ENCODE results near the gene KLHL13. TPM values are rescaled to one million over a fixed set of nuclear protein-coding genes. Genes with fewer than 3 reads are reported as not detected.

KLHL13 gene, protein sequence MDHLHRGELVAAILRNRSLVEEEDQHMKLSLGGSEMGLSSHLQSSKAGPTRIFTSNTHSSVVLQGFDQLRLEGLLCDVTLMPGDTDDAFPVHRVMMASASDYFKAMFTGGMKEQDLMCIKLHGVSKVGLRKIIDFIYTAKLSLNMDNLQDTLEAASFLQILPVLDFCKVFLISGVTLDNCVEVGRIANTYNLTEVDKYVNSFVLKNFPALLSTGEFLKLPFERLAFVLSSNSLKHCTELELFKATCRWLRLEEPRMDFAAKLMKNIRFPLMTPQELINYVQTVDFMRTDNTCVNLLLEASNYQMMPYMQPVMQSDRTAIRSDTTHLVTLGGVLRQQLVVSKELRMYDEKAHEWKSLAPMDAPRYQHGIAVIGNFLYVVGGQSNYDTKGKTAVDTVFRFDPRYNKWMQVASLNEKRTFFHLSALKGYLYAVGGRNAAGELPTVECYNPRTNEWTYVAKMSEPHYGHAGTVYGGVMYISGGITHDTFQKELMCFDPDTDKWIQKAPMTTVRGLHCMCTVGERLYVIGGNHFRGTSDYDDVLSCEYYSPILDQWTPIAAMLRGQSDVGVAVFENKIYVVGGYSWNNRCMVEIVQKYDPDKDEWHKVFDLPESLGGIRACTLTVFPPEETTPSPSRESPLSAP
- total RNA-seq = 41.7 and 68.8 TPM in 2 replicates

DNA sequence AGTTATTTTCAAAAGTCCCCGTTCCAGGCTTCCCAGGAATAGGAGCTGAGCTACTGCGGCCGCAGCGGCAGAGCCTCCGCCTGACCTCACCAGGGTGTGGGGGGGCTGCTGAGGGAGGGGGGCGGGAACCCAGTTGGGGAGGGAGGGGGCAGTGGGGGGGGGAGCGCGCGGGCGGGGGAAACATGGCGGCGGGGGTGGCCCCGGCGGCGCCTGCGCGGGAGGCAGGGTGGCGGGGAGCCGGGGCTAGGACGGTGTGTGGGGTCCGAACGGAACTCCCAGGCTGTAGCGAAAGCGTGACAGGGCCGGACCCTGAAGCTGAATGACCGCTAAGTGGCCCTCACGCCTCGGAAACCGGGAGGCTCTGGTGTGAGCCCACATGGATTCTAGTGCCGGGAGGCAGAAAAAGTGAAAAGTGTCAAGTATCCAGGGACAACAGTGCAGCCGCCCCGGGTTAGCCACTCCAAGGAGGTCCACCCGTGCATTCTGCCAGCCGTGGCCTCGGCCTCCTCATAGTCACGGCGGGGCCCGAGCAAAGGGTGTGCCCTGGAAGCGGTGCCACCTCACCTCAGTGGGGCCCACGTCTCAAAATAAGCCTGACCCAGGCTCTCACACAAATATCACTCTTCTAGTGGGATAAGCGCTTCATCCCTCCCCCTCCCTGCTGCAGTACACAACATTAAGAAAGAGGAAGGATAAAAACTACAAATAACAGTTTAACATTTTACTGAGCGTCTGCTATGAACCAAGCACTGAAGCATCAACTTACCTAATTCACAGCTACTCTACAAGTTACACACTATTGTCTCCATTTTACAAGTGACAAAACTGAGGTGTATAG is at the start of gene KLHL13:
TSS of gene KLHL13 (minus strand) at position 98 of the 838 bp plus-strand sequence. CDS start 88,337 bp downstream, outside the sequence.
- TF ChIP-seq, protein P1, sequence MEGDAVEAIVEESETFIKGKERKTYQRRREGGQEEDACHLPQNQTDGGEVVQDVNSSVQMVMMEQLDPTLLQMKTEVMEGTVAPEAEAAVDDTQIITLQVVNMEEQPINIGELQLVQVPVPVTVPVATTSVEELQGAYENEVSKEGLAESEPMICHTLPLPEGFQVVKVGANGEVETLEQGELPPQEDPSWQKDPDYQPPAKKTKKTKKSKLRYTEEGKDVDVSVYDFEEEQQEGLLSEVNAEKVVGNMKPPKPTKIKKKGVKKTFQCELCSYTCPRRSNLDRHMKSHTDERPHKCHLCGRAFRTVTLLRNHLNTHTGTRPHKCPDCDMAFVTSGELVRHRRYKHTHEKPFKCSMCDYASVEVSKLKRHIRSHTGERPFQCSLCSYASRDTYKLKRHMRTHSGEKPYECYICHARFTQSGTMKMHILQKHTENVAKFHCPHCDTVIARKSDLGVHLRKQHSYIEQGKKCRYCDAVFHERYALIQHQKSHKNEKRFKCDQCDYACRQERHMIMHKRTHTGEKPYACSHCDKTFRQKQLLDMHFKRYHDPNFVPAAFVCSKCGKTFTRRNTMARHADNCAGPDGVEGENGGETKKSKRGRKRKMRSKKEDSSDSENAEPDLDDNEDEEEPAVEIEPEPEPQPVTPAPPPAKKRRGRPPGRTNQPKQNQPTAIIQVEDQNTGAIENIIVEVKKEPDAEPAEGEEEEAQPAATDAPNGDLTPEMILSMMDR (conservative IDR thresholded peaks at IDR 0.05; ENCODE audit: low read depth, low read length) = no peak
- peak within 1 kb of the TSS; percentile 75 for H3K4me3 ChIP-seq (ENCODE audit: low read depth, low read length)
- no peak for DNase-seq (ENCODE audit: low read depth)

DNA sequence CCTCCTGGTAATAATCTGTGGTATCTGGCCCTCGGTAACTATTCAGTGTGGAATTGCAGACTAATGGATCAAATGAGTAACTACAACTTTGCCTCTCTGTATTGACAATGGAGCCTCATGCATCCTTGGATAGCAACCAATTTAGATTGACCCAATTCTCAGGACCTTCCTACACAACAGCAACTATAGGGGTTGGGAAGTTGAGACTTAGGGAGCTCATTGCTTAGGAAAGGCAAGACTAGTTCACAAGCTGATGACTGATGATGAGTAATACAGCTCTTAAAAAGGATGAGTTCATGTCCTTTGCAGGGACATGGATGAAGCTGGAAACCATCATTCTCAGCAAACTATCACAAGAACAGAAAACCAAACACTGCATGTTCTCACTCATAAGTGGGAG is 47.5 kb upstream of the KLHL13 start:
- DNase-seq (ENCODE audit: low read depth) = no peak
- TF ChIP-seq, protein P1 (conservative IDR thresholded peaks at IDR 0.05; ENCODE audit: low read depth, low read length) = no peak

DNA sequence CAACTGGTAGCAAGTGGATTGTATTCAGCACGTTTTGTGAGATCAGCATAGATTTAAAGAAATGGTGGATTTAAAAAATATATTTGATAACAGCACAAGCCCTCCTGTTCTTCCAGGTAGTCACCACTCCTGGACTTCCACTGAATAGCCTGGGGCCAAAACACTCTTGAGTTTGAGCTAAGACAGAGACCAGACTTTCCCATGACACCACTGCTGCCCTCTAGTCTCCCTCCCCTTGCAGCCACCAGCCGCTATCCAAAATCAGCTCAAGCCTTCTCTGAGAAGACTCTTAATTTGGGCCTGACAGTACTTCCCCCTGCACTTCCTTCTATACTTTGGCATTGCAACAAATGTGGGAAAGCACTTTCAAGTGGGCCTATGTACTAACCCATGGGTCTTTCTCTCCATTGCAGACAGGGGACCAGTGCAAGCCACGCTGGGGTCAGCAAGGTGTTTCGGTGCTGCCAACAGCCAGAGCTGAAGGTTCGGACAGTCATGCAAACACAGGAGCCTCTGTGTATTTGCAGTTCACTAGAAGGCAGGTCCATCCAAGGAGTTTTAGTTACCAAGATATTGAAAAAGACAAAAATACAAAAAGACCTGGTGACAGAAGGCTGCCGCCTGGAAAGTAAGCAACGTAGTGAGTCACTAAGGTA is 40.5 kb upstream of the KLHL13 start:
- no peak for DNase-seq (ENCODE audit: low read depth)
- no peak overlapping the region for H3K4me3 ChIP-seq (ENCODE audit: low read depth, low read length)
- TF ChIP-seq, protein P1 (conservative IDR thresholded peaks at IDR 0.05; ENCODE audit: low read depth, low read length) = no peak

More for the DNA sequence above, 47.5 kb upstream of the KLHL13 start:
- H3K4me3 ChIP-seq (ENCODE audit: low read depth, low read length) = no peak overlapping the region

DNA sequence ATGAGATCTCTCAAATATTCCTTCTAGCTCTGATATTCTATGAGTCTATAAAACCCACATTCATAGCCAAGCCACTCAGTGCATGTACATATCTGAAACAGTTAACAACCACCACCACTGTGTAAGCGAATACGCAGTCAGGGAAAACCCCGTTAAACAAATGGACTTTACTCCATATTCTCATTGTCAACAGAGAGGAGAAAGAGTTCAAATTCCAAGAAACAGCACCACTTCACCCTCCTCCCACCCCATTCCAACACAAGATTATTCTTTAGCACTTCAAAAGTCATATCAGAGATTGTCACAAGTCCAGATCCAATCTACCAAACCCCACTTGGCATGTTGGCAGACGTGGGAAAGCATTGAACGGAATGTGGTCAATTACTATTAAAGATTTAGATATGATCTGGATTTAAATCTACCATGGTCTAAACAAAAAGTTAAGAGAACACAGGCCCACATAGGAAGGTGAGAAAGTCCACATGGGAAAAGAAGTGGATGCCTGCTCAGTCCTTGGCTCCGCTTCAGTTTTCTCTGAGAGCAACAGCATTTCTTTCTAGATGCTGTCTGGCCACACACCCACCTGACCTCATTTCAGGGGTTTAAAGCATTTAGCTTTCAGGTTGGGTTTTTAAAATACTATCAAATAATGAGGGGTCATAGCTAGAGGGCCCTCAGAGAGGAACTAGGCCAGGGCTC is 39.8 kb upstream of the KLHL13 start:
- H3K4me3 ChIP-seq (ENCODE audit: low read depth, low read length) = no peak overlapping the region
- no peak for DNase-seq (ENCODE audit: low read depth)
- TF ChIP-seq, protein P1 (conservative IDR thresholded peaks at IDR 0.05; ENCODE audit: low read depth, low read length) = no peak

DNA sequence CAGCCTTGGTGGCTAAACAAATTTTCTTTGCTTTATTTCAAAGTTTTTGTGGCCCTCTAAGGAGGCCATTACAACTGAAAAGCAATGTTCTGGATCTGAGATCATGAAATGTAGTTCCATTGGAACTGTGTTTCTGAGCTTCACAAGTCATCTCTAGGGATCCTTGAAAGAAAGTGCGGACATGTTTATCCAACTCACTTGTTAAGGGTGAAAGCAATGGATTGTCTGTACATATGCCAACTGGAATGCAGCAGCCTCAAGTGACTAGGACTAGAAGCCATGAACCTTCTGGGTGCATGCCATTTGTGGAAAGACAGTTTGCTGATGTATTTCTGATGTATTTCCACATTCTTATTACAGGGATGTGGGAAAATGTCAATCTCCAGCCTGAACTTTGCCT is 36.7 kb upstream of the KLHL13 start:
- no peak for DNase-seq (ENCODE audit: low read depth)
- TF ChIP-seq, protein P1 (conservative IDR thresholded peaks at IDR 0.05; ENCODE audit: low read depth, low read length) = no peak
- no peak overlapping the region for H3K4me3 ChIP-seq (ENCODE audit: low read depth, low read length)

DNA sequence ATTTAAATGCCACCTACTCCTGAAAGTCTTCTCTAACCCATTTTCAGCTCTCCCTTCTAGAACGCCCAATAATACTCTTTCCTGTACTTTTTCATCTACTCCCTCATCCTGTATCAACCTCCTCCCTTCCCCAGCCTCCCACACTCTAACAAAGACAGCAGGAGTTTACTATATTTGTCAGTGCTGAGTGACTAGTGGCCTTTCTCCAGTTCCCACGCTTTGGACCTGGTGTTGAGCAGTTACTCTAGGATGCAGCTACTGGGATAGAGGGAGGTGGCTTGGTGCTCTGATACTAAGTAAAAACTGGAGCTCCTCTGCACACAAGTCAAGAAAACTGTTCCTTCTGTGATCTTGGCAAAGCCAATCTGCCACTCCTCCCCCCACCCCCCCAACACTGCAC is 36.1 kb upstream of the KLHL13 start:
- DNase-seq (ENCODE audit: low read depth) = no peak
- TF ChIP-seq, protein P1 (conservative IDR thresholded peaks at IDR 0.05; ENCODE audit: low read depth, low read length) = no peak

More for the DNA sequence above, 36.1 kb upstream of the KLHL13 start:
- H3K4me3 ChIP-seq (ENCODE audit: low read depth, low read length) = no peak overlapping the region
